Esophagus squamous epithelium (tissue), 5 donors: ENCODE measurements around the gene EMILIN2. TPM values are rescaled to one million over a fixed set of nuclear protein-coding genes. Genes with fewer than 3 reads are reported as not detected.
A peak's percentile ranks its signal among the peaks of the same experiment; 100 is the strongest.

ENCODE experiments used
- DNase-seq: peaks from one replicate; lab custom pipeline; 2025; lab: John Stamatoyannopoulos, UW
- H3K27ac ChIP-seq, 4 donors: fragments of 200-600 bp; sonication (generic); one replicate each; pipeline ENCODE4 v1.5.1; 2016 to 2019; ENCODE audit warnings: mild to moderate bottlenecking in 1 of 4
- H3K27me3 ChIP-seq, 4 donors: fragments of 200-600 bp; sonication (generic); 1 replicate in 3 of 4; 2 replicates in 1 of 4; pipeline versions ENCODE4 v1.5.1 to v1.6.0; 2017 to 2021; ENCODE audit warnings: antibody characterized with exemption in 1 of 4
- H3K36me3 ChIP-seq, 3 donors: fragments of 200-600 bp; sonication (generic); one replicate each; pipeline ENCODE4 v1.5.1; 2016 to 2019
- H3K4me1 ChIP-seq, 3 donors: fragments of 200-600 bp; sonication (generic); one replicate each; pipeline ENCODE4 v1.5.1; 2017 to 2019
- H3K4me3 ChIP-seq, 4 donors: fragments of 200-600 bp; sonication (generic); 1 replicate in 3 of 4; 2 replicates in 1 of 4; pipeline ENCODE4 v1.5.1; 2016 to 2019; ENCODE audit warnings: mild to moderate bottlenecking in 2 of 4, moderate library complexity in 1 of 4
- H3K9me3 ChIP-seq, 3 donors: fragments of 200-600 bp; sonication (generic); one replicate each; pipeline ENCODE4 v1.5.1; 2016 to 2019
- POLR2A ChIP-seq, 4 donors: fragments of 450-650 bp; IDR thresholded peaks; one replicate each; pipeline ENCODE4 v1.6.1; 2017; ENCODE audit warnings: antibody characterized with exemption in 4 of 4, mild to moderate bottlenecking in 4 of 4, moderate library complexity in 3 of 4
- WGBS, 2 donors: methylation state at CpG; one replicate each; pipeline ENCODE4 v1.1.5; 2018; 5-methylcytosine and 5-hydroxymethylcytosine counted together
- intact Hi-C: fragments of 100-400 bp; cut with DNase I; formaldehyde crosslinking; loops from one replicate; pipeline ENCODE4 v1.15.0; 2022
- total RNA-seq, 4 donors: library from RNA; depleted of rRNA; stranded (reverse); fragments of >200 nt; gene quantifications; one replicate each; pipeline ENCODE4 v1.1.0, GENCODE V29; 2016
- TF ChIP-seq, protein P1 (sequence below), 6 experiments: fragments of 450-650 bp in 4 of 6; fragments of 200-600 bp in 2 of 6; sonication (generic) in 2 of 6; IDR thresholded peaks; one replicate each; pipeline ENCODE4 v1.5.1; 2016 to 2019; ENCODE audit warnings: antibody characterized with exemption in 6 of 6, mild to moderate bottlenecking in 4 of 6, moderate library complexity in 4 of 6
- donor health status: DM: yes; HTN: yes; CAD: no.

The EMILIN2 gene
- total RNA-seq, 4 donors from 2014 or later: 3.2 to 11.1 (median 5.5) TPM

DNA sequence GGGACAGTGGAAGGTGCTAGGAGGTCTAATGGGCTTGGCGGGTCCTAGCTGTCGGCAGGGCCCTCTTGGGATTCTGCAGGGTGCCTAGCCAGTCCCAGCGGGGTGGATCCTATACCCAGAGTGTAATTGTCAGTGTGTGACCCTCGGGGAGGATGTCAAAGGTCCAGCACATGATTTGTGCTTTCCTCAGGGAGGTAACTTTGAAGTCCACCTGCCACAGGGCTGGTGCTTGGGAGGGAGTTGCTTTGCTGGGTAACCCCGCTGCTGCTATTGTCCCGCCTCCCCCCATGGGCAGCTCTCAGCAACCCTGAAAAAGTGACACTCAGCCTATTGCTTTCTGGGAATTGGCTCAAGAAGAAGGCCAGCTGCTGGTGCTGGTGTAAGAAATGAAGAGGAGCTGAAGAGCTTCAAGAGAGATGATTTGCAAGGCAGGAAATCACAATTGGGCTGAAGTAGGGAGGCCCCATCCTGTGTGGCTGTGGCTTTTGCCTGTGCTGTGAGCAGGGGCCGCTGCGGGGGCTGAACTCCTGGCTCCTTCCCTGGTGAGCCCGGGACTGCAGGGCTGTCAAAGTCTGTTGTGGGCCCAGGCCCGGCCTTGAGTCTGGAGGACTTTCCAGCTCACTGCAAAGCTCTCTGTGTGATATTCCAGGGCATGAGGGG is 36.4 kb downstream of the EMILIN2 start:
- no peak for DNase-seq
- 70 to 71% methylated on average over 5 to 10 of the region's 10 CpGs for WGBS, 2 donors
- no peaks in the 10 kb centered on the region for H3K27me3 ChIP-seq
- H3K27ac ChIP-seq: peak overlapping the region in 1 of 4 donors; percentile 25
- intact Hi-C loops: no loop called here
- H3K4me3 ChIP-seq: no peak overlapping the region
- no peaks in the 10 kb centered on the region for H3K9me3 ChIP-seq
- no peaks in the 10 kb centered on the region for H3K36me3 ChIP-seq
- H3K4me1 ChIP-seq: peaks cover 0 to 22% (median 0%) of the 10 kb centered on the region in 3 donors
- no peak for TF ChIP-seq POLR2A (IDR thresholded peaks at IDR 0.05)
- TF ChIP-seq, protein P1, sequence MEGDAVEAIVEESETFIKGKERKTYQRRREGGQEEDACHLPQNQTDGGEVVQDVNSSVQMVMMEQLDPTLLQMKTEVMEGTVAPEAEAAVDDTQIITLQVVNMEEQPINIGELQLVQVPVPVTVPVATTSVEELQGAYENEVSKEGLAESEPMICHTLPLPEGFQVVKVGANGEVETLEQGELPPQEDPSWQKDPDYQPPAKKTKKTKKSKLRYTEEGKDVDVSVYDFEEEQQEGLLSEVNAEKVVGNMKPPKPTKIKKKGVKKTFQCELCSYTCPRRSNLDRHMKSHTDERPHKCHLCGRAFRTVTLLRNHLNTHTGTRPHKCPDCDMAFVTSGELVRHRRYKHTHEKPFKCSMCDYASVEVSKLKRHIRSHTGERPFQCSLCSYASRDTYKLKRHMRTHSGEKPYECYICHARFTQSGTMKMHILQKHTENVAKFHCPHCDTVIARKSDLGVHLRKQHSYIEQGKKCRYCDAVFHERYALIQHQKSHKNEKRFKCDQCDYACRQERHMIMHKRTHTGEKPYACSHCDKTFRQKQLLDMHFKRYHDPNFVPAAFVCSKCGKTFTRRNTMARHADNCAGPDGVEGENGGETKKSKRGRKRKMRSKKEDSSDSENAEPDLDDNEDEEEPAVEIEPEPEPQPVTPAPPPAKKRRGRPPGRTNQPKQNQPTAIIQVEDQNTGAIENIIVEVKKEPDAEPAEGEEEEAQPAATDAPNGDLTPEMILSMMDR (IDR thresholded peaks at IDR 0.05): no peak

DNA sequence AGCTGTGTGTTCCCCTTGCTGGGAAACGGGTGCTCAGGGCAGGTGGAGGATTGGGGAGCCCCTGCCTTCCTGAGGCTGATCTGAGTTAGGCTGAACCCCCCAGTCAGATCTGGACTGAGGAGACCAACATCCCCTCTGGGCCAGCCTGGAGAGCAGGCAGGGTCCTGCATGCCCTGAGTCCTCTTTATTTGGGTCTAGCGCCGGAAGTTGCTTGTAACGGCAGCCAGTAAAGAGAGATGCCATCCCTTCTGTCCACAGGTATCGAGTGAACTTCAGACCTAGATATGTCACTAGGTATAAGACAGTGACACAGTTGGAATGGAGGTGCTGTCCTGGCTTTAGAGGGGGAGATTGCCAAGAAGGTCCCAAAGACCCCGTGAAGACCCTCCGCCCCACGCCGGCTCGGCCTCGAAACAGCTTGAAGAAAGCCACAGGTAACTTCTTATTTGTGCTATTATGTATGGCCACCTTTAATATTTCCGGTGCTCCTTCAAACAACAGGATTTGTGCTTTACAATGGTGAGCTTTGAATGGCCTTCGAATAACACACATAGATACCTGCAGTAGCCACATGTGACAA is 38.0 kb downstream of the EMILIN2 start:
- Histone ChIP-seq H3K9me3 (no peaks in the 10 kb centered on the region), H3K4me3 (no peak overlapping the region), H3K36me3 (no peaks in the 10 kb centered on the region), H3K4me1 (peaks cover 0 to 22% (median 0%) of the 10 kb centered on the region in 3 donors), H3K27ac (no peak overlapping the region), H3K27me3 (no peaks in the 10 kb centered on the region)
- WGBS, 2 donors: 84 to 92% methylated on average over 11 to 13 of the region's 13 CpGs
- no peak for DNase-seq
- TF ChIP-seq, protein P1 (IDR thresholded peaks at IDR 0.05): no peak
- TF ChIP-seq POLR2A (IDR thresholded peaks at IDR 0.05): no peak
- intact Hi-C loops: no loop called here

DNA sequence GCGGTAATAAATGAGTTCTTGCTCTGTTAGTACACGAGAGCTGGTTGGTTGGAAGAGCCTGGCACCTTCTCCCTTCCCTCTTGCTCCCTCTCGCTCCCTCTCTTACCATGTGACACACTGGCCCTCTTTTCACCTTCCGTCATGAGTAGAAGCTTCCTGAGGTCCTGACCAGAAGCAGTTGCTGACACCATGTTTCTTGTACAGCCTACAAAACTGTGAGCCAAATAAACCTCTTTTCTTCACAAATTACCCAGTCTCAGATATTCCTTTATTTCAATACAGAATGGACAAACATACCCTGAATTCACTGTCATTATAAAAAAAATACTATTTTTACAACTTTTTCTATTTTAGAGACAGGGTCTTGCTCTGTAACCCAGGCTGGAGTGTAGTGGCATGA is 40.7 kb downstream of the EMILIN2 start:
- H3K4me3 ChIP-seq: no peak overlapping the region
- H3K27me3 ChIP-seq: no peaks in the 10 kb centered on the region
- H3K27ac ChIP-seq: no peak overlapping the region
- H3K4me1 ChIP-seq: peaks cover 0 to 9% (median 0%) of the 10 kb centered on the region in 3 donors
- H3K36me3 ChIP-seq: no peaks in the 10 kb centered on the region
- 65 to 75% methylated on average over 4 of the region's 4 CpGs for WGBS, 2 donors
- no peaks in the 10 kb centered on the region for H3K9me3 ChIP-seq
- intact Hi-C loops: no loop called here
- no peak for TF ChIP-seq POLR2A (IDR thresholded peaks at IDR 0.05)
- TF ChIP-seq, protein P1 (IDR thresholded peaks at IDR 0.05): no peak
- DNase-seq: no peak

- H3K4me1 ChIP-seq: no peaks in the 10 kb centered on the region
- no peak for DNase-seq
- TF ChIP-seq POLR2A (IDR thresholded peaks at IDR 0.05): no peak
- TF ChIP-seq, protein P1 (IDR thresholded peaks at IDR 0.05): no peak
- no peak overlapping the region for H3K4me3 ChIP-seq
- WGBS, 2 donors: 41 to 65% methylated on average over 3 of the region's 3 CpGs
- intact Hi-C loops: no loop called here
- no peak overlapping the region for H3K27ac ChIP-seq
- no peaks in the 10 kb centered on the region for H3K36me3 ChIP-seq
- no peaks in the 10 kb centered on the region for H3K27me3 ChIP-seq
- no peaks in the 10 kb centered on the region for H3K9me3 ChIP-seq
These were observed 43.0 kb downstream of the EMILIN2 start for GRCh38 chr18:2889761-2890192.

DNA sequence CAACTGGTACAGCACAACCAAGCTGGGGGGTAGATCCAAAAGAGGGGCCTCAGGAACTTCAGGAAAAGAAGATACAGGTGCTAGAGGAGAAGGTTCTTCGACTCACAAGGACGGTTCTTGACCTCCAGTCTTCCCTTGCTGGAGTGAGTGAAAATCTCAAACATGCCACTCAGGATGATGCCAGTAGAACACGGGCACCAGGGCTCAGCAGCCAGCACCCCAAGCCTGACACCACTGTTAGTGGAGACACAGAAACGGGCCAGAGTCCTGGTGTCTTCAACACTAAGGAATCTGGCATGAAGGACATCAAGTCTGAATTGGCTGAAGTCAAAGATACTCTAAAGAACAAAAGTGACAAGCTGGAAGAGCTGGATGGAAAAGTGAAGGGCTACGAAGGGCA is 43.8 kb downstream of the EMILIN2 start:
- DNase-seq: no peak
- 74 to 82% methylated on average over 5 of the region's 5 CpGs for WGBS, 2 donors
- TF ChIP-seq, protein P1 (IDR thresholded peaks at IDR 0.05): no peak
- TF ChIP-seq POLR2A (IDR thresholded peaks at IDR 0.05): no peak
- Histone ChIP-seq H3K27me3 (no peaks in the 10 kb centered on the region), H3K36me3 (no peaks in the 10 kb centered on the region), H3K27ac (no peak overlapping the region), H3K9me3 (no peaks in the 10 kb centered on the region), H3K4me1 (no peaks in the 10 kb centered on the region), H3K4me3 (no peak overlapping the region)
- intact Hi-C loops: no loop called here
